Ectodermal cell (in vitro differentiated cells): Measurements from ENCODE around the gene PLCG2.
"Not testable (repeated sequence)": the region's sequence is repeated elsewhere in the genome, so short reads cannot be mapped to it uniquely, and the experiment has no call there.

ENCODE experiments used
- H3K27ac ChIP-seq: 2 replicates; pipeline ENCODE4 v1.7.0; 2013; ENCODE audit warnings: mild to moderate bottlenecking, low read depth, low read length; ENCODE audit not compliant: insufficient read depth, poor library complexity, severe bottlenecking
- H3K27me3 ChIP-seq: 2 replicates; pipeline ENCODE4 v1.7.0; 2013; ENCODE audit warnings: mild to moderate bottlenecking, low read length; ENCODE audit not compliant: insufficient read depth, control insufficient read depth, poor library complexity, severe bottlenecking
- H3K36me3 ChIP-seq: one replicate; pipeline ENCODE4 v1.7.0; 2013; ENCODE audit warnings: low read length; ENCODE audit not compliant: control insufficient read depth, insufficient read depth
- H3K4me1 ChIP-seq: one replicate; pipeline ENCODE4 v1.7.0; 2013; ENCODE audit warnings: low read length; ENCODE audit not compliant: control insufficient read depth, insufficient read depth
- H3K4me3 ChIP-seq: 2 replicates; pipeline ENCODE4 v1.7.0; 2013; ENCODE audit warnings: low read depth, low read length, control low read depth; ENCODE audit not compliant: insufficient read depth
- H3K9me3 ChIP-seq: 2 replicates; pipeline ENCODE4 v1.7.0; 2013; ENCODE audit warnings: mild to moderate bottlenecking, low read length, moderate library complexity; ENCODE audit not compliant: control insufficient read depth
- WGBS, 2 experiments: methylation state at CpG; one replicate each; pipeline ENCODE4 v1.1.7; 2013; ENCODE audit warnings: missing lambda C conversion rate in 2 of 2; 5-methylcytosine and 5-hydroxymethylcytosine counted together

PLCG2 gene

GRCh38 chr16:81754858-81755257, 24.2 kb upstream of the PLCG2 start:
- H3K36me3 ChIP-seq: no peaks in the 10 kb centered on the region
- no peak overlapping the region for H3K27ac ChIP-seq
- no peak overlapping the region for H3K4me3 ChIP-seq
- no peaks in the 10 kb centered on the region for H3K4me1 ChIP-seq
- H3K27me3 ChIP-seq: no peaks in the 10 kb centered on the region
- WGBS, 2 experiments: 97 to 100% methylated on average over 1 of the region's 1 CpG
- H3K9me3 ChIP-seq: no peaks in the 10 kb centered on the region

GRCh38 chr16:81755915-81756614, 23.0 kb upstream of the PLCG2 start:
- 90 to 91% methylated on average over 13 of the region's 13 CpGs for WGBS, 2 experiments
- no peaks in the 10 kb centered on the region for H3K4me1 ChIP-seq
- no peak overlapping the region for H3K4me3 ChIP-seq
- H3K9me3 ChIP-seq: no peaks in the 10 kb centered on the region
- H3K27ac ChIP-seq: no peak overlapping the region
- no peaks in the 10 kb centered on the region for H3K36me3 ChIP-seq
- no peaks in the 10 kb centered on the region for H3K27me3 ChIP-seq

- no peaks in the 10 kb centered on the region for H3K36me3 ChIP-seq
- H3K27me3 ChIP-seq: no peaks in the 10 kb centered on the region
- 88% methylated on average over 9 of the region's 9 CpGs for WGBS, 2 experiments
These were observed 22.3 kb upstream of the PLCG2 start for GRCh38 chr16:81756615-81757356.

GRCh38 chr16:81758376-81758775, 20.7 kb upstream of the PLCG2 start:
- WGBS, 2 experiments: 46 to 48% methylated on average over 2 of the region's 2 CpGs
- no peak overlapping the region for H3K4me3 ChIP-seq
- H3K9me3 ChIP-seq: no peaks in the 10 kb centered on the region
- no peak overlapping the region for H3K27ac ChIP-seq
- H3K36me3 ChIP-seq: no peaks in the 10 kb centered on the region
- no peaks in the 10 kb centered on the region for H3K27me3 ChIP-seq
- H3K4me1 ChIP-seq: no peaks in the 10 kb centered on the region

More at GRCh38 chr16:81756615-81757356, 22.3 kb upstream of the PLCG2 start:
- Histone ChIP-seq H3K9me3 (no peaks in the 10 kb centered on the region), H3K4me1 (no peaks in the 10 kb centered on the region), H3K27ac (no peak overlapping the region), H3K4me3 (no peak overlapping the region)

- not testable (repeated sequence) for H3K4me3 ChIP-seq, H3K27me3 ChIP-seq, H3K36me3 ChIP-seq, H3K4me1 ChIP-seq, H3K9me3 ChIP-seq, H3K27ac ChIP-seq
- WGBS, 2 experiments: 83 to 93% methylated on average over 3 to 4 of the region's 4 CpGs
These were observed 16.8 kb upstream of the PLCG2 start for GRCh38 chr16:81762322-81762721.

- Histone ChIP-seq H3K4me3 (no peak overlapping the region), H3K9me3 (no peaks in the 10 kb centered on the region), H3K27ac (no peak overlapping the region), H3K4me1 (no peaks in the 10 kb centered on the region), H3K36me3 (no peaks in the 10 kb centered on the region), H3K27me3 (no peaks in the 10 kb centered on the region)
- 92% methylated on average over 10 to 11 of the region's 11 CpGs for WGBS, 2 experiments
These were observed 13.8 kb upstream of the PLCG2 start for GRCh38 chr16:81765111-81765919.

- Histone ChIP-seq H3K4me1 (no peaks in the 10 kb centered on the region), H3K36me3 (no peaks in the 10 kb centered on the region), H3K27ac (no peak overlapping the region), H3K9me3 (no peaks in the 10 kb centered on the region), H3K27me3 (no peaks in the 10 kb centered on the region), H3K4me3 (no peak overlapping the region)
These were observed 13.1 kb upstream of the PLCG2 start for GRCh38 chr16:81765969-81766368.

GRCh38 chr16:81767987-81768592, 11.0 kb upstream of the PLCG2 start:
- 94 to 96% methylated on average over 9 of the region's 9 CpGs for WGBS, 2 experiments
- Histone ChIP-seq H3K4me3 (no peak overlapping the region), H3K36me3 (no peaks in the 10 kb centered on the region), H3K9me3 (no peaks in the 10 kb centered on the region), H3K4me1 (no peaks in the 10 kb centered on the region), H3K27me3 (no peaks in the 10 kb centered on the region), H3K27ac (no peak overlapping the region)

- H3K27ac ChIP-seq: no peak overlapping the region
- H3K4me1 ChIP-seq: no peaks in the 10 kb centered on the region
- no peak overlapping the region for H3K4me3 ChIP-seq
- H3K9me3 ChIP-seq: no peaks in the 10 kb centered on the region
- no peaks in the 10 kb centered on the region for H3K36me3 ChIP-seq
- no peaks in the 10 kb centered on the region for H3K27me3 ChIP-seq
- WGBS, 2 experiments: 91% methylated on average over 6 to 7 of the region's 7 CpGs
These were observed 9.1 kb upstream of the PLCG2 start for GRCh38 chr16:81770008-81770407.

- WGBS, 2 experiments: 88 to 89% methylated on average over 7 of the region's 7 CpGs
- H3K4me1 ChIP-seq: no peaks in the 10 kb centered on the region
- no peaks in the 10 kb centered on the region for H3K9me3 ChIP-seq
- H3K27ac ChIP-seq: no peak overlapping the region
- H3K4me3 ChIP-seq: no peak overlapping the region
- no peaks in the 10 kb centered on the region for H3K36me3 ChIP-seq
- H3K27me3 ChIP-seq: peaks cover 15% of the 10 kb centered on the region
These were observed 4.7 kb upstream of the PLCG2 start for GRCh38 chr16:81774348-81774747.
